HG02571 (cell line): ENCODE results near the gene ZNF775.
"Not testable (repeated sequence)": the region's sequence is repeated elsewhere in the genome, so short reads cannot be mapped to it uniquely, and the experiment has no call there.

Experiments used
- ATAC-seq: cut with Tn5 transposase; IDR thresholded peaks from one replicate; pipeline ENCODE4 v1.9.1; 2021; ENCODE audit warnings: mild to moderate bottlenecking, moderate library complexity; ENCODE audit not compliant: unreplicated experiment

ZNF775 gene

GRCh38 chr7:150380463-150380862, 1.3 kb downstream of the ZNF775 start:
- ATAC-seq: no peak

- ATAC-seq: no peak
These were observed 2.0 kb downstream of the ZNF775 start for GRCh38 chr7:150381096-150381495.

- no peak for ATAC-seq
These were observed 2.6 kb downstream of the ZNF775 start for GRCh38 chr7:150381785-150382122.

GRCh38 chr7:150382123-150382843, 3.2 kb downstream of the ZNF775 start:
- ATAC-seq: no peak

- no peak for ATAC-seq
These were observed 3.7 kb downstream of the ZNF775 start for GRCh38 chr7:150382844-150383225.

GRCh38 chr7:150383710-150384397, 4.7 kb downstream of the ZNF775 start:
- ATAC-seq: no peak

GRCh38 chr7:150384406-150385301, 5.5 kb downstream of the ZNF775 start:
- no peak for ATAC-seq

GRCh38 chr7:150385302-150385723, 6.2 kb downstream of the ZNF775 start:
- ATAC-seq: no peak

GRCh38 chr7:150385884-150386283, 6.8 kb downstream of the ZNF775 start:
- ATAC-seq: not testable (repeated sequence)

GRCh38 chr7:150388306-150388705, 9.2 kb downstream of the ZNF775 start:
- ATAC-seq: no peak

- ATAC-seq: no peak
These were observed 9.8 kb downstream of the ZNF775 start for GRCh38 chr7:150388709-150389531.

GRCh38 chr7:150389532-150389816, 10.3 kb downstream of the ZNF775 start:
- no peak for ATAC-seq

GRCh38 chr7:150390205-150390604, 11.1 kb downstream of the ZNF775 start:
- ATAC-seq: no peak

- ATAC-seq: no peak
These were observed 14.2 kb downstream of the ZNF775 start for GRCh38 chr7:150393325-150393724.

- ATAC-seq: no peak
These were observed 17.3 kb downstream of the ZNF775 start for GRCh38 chr7:150396426-150396825.

- ATAC-seq: no peak
These were observed 17.7 kb downstream of the ZNF775 start for GRCh38 chr7:150396851-150397260.

- ATAC-seq: no peak
These were observed 18.4 kb downstream of the ZNF775 start for GRCh38 chr7:150397346-150398107.

GRCh38 chr7:150398108-150398964, 19.2 kb downstream of the ZNF775 start:
- ATAC-seq: no peak

- no peak for ATAC-seq
These were observed 19.8 kb downstream of the ZNF775 start for GRCh38 chr7:150398965-150399320.
